ENCODE data around the gene PITPNC1. TPM values are rescaled to one million over a fixed set of nuclear protein-coding genes. Genes with fewer than 3 reads are reported as not detected.
"Not testable (repeated sequence)": the region's sequence is repeated elsewhere in the genome, so short reads cannot be mapped to it uniquely, and the experiment has no call there.

PITPNC1 gene
- total and polyA plus RNA-seq, 2 donors (not counting 1 experiment from before 2014, with no cell fraction given): 5.8 to 7.1 TPM

- H3K4me3 ChIP-seq (replicated peaks in 1 of 4; ENCODE audit: control extremely low read depth in 1 of 4, insufficient read depth in 1 of 4, low read depth in 3 of 4, low read length in 4 of 4): no peak overlapping the region
- no peaks in the 10 kb centered on the region for H3K9me3 ChIP-seq (ENCODE audit: control insufficient read depth, insufficient read depth, low read depth, low read length)
- H3K36me3 ChIP-seq (ENCODE audit: control insufficient read depth, insufficient read depth, low read length): no peaks in the 10 kb centered on the region
- TF ChIP-seq CTCF (conservative IDR thresholded peaks at IDR 0.05 in 1 of 2, IDR thresholded peaks at IDR 0.05 in 1 of 2; ENCODE audit: low read depth in 1 of 2, low read length in 2 of 2): no peak
- TF ChIP-seq EZH2 (IDR thresholded peaks at IDR 0.05; ENCODE audit: low read length, missing control alignments): no peak
- no peak overlapping the region for H3K9ac ChIP-seq (ENCODE audit: insufficient read depth, low read length)
- no peaks in the 10 kb centered on the region for H3K27me3 ChIP-seq (ENCODE audit: control insufficient read depth, insufficient read depth, low read length)
- no peak for DNase-seq (ENCODE audit: low read depth in 2 of 2)
- H3K79me2 ChIP-seq (ENCODE audit: control insufficient read depth, insufficient read depth, low read length): no peaks in the 10 kb centered on the region
- H4K20me1 ChIP-seq (ENCODE audit: control insufficient read depth, extremely low read depth, insufficient read depth, low read length): no peaks in the 10 kb centered on the region
- no peak overlapping the region for H3K27ac ChIP-seq (ENCODE audit: insufficient read depth, low read length)
- H3K4me2 ChIP-seq (ENCODE audit: extremely low read depth, insufficient read depth, low read length): no peak overlapping the region
- H2AFZ ChIP-seq (ENCODE audit: low read length): no peak overlapping the region
- peaks cover 2% of the 10 kb centered on the region for H3K4me1 ChIP-seq (ENCODE audit: control insufficient read depth, extremely low read depth, insufficient read depth, low read length)
Observed at GRCh38 chr17:67514998-67515397, 137.9 kb downstream of the PITPNC1 start.

- Histone ChIP-seq H3K9ac (ENCODE audit: insufficient read depth, low read length) (no peak overlapping the region), H3K9me3 (ENCODE audit: control insufficient read depth, insufficient read depth, low read depth, low read length) (no peaks in the 10 kb centered on the region), H3K4me3 (replicated peaks in 1 of 4; ENCODE audit: control extremely low read depth in 1 of 4, insufficient read depth in 1 of 4, low read depth in 3 of 4, low read length in 4 of 4) (no peak overlapping the region), H3K27ac (ENCODE audit: insufficient read depth, low read length) (no peak overlapping the region), H3K27me3 (ENCODE audit: control insufficient read depth, insufficient read depth, low read length) (no peaks in the 10 kb centered on the region), H2AFZ (ENCODE audit: low read length) (no peak overlapping the region), H4K20me1 (ENCODE audit: control insufficient read depth, extremely low read depth, insufficient read depth, low read length) (no peaks in the 10 kb centered on the region), H3K4me1 (ENCODE audit: control insufficient read depth, extremely low read depth, insufficient read depth, low read length) (peaks cover 6% of the 10 kb centered on the region), H3K36me3 (ENCODE audit: control insufficient read depth, insufficient read depth, low read length) (no peaks in the 10 kb centered on the region), H3K4me2 (ENCODE audit: extremely low read depth, insufficient read depth, low read length) (no peak overlapping the region), H3K79me2 (ENCODE audit: control insufficient read depth, insufficient read depth, low read length) (no peaks in the 10 kb centered on the region)
- no peak for DNase-seq (ENCODE audit: low read depth in 2 of 2)
- TF ChIP-seq EZH2 (IDR thresholded peaks at IDR 0.05; ENCODE audit: low read length, missing control alignments): no peak
- no peak for TF ChIP-seq CTCF (conservative IDR thresholded peaks at IDR 0.05 in 1 of 2, IDR thresholded peaks at IDR 0.05 in 1 of 2; ENCODE audit: low read depth in 1 of 2, low read length in 2 of 2)
Observed at GRCh38 chr17:67515490-67516083, 138.5 kb downstream of the PITPNC1 start.

GRCh38 chr17:67516571-67516970 is 139.5 kb downstream of the PITPNC1 start:
- not testable (repeated sequence) for H3K9ac ChIP-seq (ENCODE audit: insufficient read depth, low read length); H2AFZ ChIP-seq (ENCODE audit: low read length); H3K27me3 ChIP-seq (ENCODE audit: control insufficient read depth, insufficient read depth, low read length); H3K36me3 ChIP-seq (ENCODE audit: control insufficient read depth, insufficient read depth, low read length); H3K27ac ChIP-seq (ENCODE audit: insufficient read depth, low read length); H4K20me1 ChIP-seq (ENCODE audit: control insufficient read depth, extremely low read depth, insufficient read depth, low read length); H3K4me3 ChIP-seq (replicated peaks in 1 of 4; ENCODE audit: control extremely low read depth in 1 of 4, insufficient read depth in 1 of 4, low read depth in 3 of 4, low read length in 4 of 4); DNase-seq (ENCODE audit: low read depth in 2 of 2); H3K4me1 ChIP-seq (ENCODE audit: control insufficient read depth, extremely low read depth, insufficient read depth, low read length); H3K9me3 ChIP-seq (ENCODE audit: control insufficient read depth, insufficient read depth, low read depth, low read length); H3K79me2 ChIP-seq (ENCODE audit: control insufficient read depth, insufficient read depth, low read length); H3K4me2 ChIP-seq (ENCODE audit: extremely low read depth, insufficient read depth, low read length)

Measured in fibroblast of lung (primary cell).